Measurements from ENCODE around the gene ZNF397.

DNA sequence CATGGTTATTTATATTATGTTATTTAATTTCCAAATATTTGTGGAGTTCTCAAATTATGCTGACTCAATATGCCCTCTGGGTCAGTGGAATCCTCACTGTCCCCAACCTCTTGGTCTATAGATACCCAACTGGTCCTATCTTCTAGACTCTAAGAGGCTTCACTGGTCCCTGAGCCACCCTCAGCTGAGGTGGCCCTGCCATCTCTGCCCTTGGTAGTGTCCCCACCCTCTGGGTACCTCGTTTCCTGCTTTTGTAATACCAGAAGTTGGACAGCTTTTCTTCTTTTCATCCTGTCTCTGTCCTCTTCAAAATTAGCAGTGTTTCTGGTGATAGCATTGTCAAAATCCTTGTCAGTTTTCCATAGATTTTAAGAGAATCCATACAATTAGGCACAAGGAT is 37.3 kb downstream of the ZNF397 start:
- no peak for TF ChIP-seq ZFP30 (CRISPR knock-in tag; IDR thresholded peaks at IDR 0.05)
- TF ChIP-seq BACH2 (CRISPR knock-in tag; IDR thresholded peaks at IDR 0.05; ENCODE audit: borderline replicate concordance) = no peak
- no peak for TF ChIP-seq ISL1 (CRISPR knock-in tag; IDR thresholded peaks at IDR 0.05)
- no peak for TF ChIP-seq ZC3H10 (CRISPR knock-in tag; IDR thresholded peaks at IDR 0.05)
- TF ChIP-seq ZFP3 (CRISPR knock-in tag; IDR thresholded peaks at IDR 0.05) = no peak
- TF ChIP-seq, protein P1, sequence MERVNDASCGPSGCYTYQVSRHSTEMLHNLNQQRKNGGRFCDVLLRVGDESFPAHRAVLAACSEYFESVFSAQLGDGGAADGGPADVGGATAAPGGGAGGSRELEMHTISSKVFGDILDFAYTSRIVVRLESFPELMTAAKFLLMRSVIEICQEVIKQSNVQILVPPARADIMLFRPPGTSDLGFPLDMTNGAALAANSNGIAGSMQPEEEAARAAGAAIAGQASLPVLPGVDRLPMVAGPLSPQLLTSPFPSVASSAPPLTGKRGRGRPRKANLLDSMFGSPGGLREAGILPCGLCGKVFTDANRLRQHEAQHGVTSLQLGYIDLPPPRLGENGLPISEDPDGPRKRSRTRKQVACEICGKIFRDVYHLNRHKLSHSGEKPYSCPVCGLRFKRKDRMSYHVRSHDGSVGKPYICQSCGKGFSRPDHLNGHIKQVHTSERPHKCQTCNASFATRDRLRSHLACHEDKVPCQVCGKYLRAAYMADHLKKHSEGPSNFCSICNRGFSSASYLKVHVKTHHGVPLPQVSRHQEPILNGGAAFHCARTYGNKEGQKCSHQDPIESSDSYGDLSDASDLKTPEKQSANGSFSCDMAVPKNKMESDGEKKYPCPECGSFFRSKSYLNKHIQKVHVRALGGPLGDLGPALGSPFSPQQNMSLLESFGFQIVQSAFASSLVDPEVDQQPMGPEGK (CRISPR knock-in tag; IDR thresholded peaks at IDR 0.05; ENCODE audit: borderline replicate concordance) = no peak
- TF ChIP-seq TCF4 (CRISPR knock-in tag; IDR thresholded peaks at IDR 0.05; ENCODE audit: borderline replicate concordance) = no peak
- TF ChIP-seq, protein P2, sequence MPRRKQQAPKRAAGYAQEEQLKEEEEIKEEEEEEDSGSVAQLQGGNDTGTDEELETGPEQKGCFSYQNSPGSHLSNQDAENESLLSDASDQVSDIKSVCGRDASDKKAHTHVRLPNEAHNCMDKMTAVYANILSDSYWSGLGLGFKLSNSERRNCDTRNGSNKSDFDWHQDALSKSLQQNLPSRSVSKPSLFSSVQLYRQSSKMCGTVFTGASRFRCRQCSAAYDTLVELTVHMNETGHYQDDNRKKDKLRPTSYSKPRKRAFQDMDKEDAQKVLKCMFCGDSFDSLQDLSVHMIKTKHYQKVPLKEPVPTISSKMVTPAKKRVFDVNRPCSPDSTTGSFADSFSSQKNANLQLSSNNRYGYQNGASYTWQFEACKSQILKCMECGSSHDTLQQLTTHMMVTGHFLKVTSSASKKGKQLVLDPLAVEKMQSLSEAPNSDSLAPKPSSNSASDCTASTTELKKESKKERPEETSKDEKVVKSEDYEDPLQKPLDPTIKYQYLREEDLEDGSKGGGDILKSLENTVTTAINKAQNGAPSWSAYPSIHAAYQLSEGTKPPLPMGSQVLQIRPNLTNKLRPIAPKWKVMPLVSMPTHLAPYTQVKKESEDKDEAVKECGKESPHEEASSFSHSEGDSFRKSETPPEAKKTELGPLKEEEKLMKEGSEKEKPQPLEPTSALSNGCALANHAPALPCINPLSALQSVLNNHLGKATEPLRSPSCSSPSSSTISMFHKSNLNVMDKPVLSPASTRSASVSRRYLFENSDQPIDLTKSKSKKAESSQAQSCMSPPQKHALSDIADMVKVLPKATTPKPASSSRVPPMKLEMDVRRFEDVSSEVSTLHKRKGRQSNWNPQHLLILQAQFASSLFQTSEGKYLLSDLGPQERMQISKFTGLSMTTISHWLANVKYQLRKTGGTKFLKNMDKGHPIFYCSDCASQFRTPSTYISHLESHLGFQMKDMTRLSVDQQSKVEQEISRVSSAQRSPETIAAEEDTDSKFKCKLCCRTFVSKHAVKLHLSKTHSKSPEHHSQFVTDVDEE (CRISPR knock-in tag; IDR thresholded peaks at IDR 0.05) = no peak
- TF ChIP-seq, protein P3, sequence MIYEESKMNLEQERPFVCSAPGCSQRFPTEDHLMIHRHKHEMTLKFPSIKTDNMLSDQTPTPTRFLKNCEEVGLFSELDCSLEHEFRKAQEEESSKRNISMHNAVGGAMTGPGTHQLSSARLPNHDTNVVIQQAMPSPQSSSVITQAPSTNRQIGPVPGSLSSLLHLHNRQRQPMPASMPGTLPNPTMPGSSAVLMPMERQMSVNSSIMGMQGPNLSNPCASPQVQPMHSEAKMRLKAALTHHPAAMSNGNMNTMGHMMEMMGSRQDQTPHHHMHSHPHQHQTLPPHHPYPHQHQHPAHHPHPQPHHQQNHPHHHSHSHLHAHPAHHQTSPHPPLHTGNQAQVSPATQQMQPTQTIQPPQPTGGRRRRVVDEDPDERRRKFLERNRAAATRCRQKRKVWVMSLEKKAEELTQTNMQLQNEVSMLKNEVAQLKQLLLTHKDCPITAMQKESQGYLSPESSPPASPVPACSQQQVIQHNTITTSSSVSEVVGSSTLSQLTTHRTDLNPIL (CRISPR knock-in tag; IDR thresholded peaks at IDR 0.05; ENCODE audit: low read depth) = no peak
- TF ChIP-seq PPARA (CRISPR knock-in tag; IDR thresholded peaks at IDR 0.05; ENCODE audit: borderline replicate concordance) = no peak
- TF ChIP-seq, protein P4, sequence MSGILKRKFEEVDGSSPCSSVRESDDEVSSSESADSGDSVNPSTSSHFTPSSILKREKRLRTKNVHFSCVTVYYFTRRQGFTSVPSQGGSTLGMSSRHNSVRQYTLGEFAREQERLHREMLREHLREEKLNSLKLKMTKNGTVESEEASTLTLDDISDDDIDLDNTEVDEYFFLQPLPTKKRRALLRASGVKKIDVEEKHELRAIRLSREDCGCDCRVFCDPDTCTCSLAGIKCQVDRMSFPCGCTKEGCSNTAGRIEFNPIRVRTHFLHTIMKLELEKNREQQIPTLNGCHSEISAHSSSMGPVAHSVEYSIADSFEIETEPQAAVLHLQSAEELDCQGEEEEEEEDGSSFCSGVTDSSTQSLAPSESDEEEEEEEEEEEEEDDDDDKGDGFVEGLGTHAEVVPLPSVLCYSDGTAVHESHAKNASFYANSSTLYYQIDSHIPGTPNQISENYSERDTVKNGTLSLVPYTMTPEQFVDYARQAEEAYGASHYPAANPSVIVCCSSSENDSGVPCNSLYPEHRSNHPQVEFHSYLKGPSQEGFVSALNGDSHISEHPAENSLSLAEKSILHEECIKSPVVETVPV (CRISPR knock-in tag; IDR thresholded peaks at IDR 0.05) = no peak
- no peak for TF ChIP-seq RARB (CRISPR knock-in tag; IDR thresholded peaks at IDR 0.05)
- TF ChIP-seq ZNF565 (CRISPR knock-in tag; conservative IDR thresholded peaks at IDR 0.05; ENCODE audit: low read depth) = no peak
- TF ChIP-seq, protein P5, sequence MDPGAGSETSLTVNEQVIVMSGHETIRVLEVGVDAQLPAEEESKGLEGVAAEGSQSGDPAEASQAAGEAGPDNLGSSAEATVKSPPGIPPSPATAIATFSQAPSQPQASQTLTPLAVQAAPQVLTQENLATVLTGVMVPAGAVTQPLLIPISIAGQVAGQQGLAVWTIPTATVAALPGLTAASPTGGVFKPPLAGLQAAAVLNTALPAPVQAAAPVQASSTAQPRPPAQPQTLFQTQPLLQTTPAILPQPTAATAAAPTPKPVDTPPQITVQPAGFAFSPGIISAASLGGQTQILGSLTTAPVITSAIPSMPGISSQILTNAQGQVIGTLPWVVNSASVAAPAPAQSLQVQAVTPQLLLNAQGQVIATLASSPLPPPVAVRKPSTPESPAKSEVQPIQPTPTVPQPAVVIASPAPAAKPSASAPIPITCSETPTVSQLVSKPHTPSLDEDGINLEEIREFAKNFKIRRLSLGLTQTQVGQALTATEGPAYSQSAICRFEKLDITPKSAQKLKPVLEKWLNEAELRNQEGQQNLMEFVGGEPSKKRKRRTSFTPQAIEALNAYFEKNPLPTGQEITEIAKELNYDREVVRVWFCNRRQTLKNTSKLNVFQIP (CRISPR knock-in tag; IDR thresholded peaks at IDR 0.05; ENCODE audit: borderline replicate concordance, low read depth) = no peak

Measured in SK-N-SH treated with all-trans-retinoic acid at 6 μM for 48 hours (cell line).